Transverse colon (tissue), 4 donors: ENCODE measurements around the gene HBA1.
"Not testable (repeated sequence)": the region's sequence is repeated elsewhere in the genome, so short reads cannot be mapped to it uniquely, and the experiment has no call there.

ENCODE experiments used
- POLR2A ChIP-seq: fragments of 450-650 bp; IDR thresholded peaks from one replicate; pipeline ENCODE4 v1.6.1; 2016; ENCODE audit warnings: antibody characterized with exemption, mild to moderate bottlenecking, moderate library complexity
- POLR2AphosphoS5 ChIP-seq, 3 donors: sonication (generic); formaldehyde crosslinking; IDR thresholded peaks; one replicate each; pipeline ENCODE4 v1.6.1; 2016; ENCODE audit warnings: antibody characterized with exemption in 3 of 3
- TF ChIP-seq, protein P1 (sequence below), 5 experiments: fragments of 200-600 bp in 3 of 5; fragments of 450-650 bp in 2 of 5; sonication (generic) in 3 of 5; IDR thresholded peaks; 1 replicate in 2 of 5; 2 replicates in 3 of 5; pipeline ENCODE4 v1.5.1; 2016 to 2017; ENCODE audit warnings: antibody characterized with exemption in 5 of 5, inconsistent platforms in 3 of 5, mild to moderate bottlenecking in 2 of 5, moderate library complexity in 1 of 5

DNA sequence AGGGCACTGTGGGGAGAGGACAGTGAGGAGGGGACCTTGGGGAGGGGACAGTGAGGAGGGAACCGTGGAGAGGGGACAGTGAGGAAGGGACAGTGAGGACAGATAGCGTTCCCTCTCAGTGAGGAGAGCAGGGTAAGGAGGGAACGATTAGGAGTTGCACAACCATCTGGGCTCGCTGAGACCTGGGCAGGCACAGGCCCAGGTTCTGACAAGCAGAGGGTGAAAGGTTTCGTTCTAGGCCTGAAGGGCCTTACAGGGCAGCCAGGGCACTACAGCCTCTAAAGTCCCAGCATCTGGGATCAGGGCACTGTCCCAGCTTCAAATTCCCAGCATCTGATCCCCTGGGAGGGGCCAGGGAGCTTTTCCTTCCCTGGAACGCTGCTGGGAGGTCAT, 23.4 kb upstream of the HBA1 start:
- not testable (repeated sequence) for TF ChIP-seq POLR2AphosphoS5 (IDR thresholded peaks at IDR 0.05); POLR2A
- TF ChIP-seq, protein P1, sequence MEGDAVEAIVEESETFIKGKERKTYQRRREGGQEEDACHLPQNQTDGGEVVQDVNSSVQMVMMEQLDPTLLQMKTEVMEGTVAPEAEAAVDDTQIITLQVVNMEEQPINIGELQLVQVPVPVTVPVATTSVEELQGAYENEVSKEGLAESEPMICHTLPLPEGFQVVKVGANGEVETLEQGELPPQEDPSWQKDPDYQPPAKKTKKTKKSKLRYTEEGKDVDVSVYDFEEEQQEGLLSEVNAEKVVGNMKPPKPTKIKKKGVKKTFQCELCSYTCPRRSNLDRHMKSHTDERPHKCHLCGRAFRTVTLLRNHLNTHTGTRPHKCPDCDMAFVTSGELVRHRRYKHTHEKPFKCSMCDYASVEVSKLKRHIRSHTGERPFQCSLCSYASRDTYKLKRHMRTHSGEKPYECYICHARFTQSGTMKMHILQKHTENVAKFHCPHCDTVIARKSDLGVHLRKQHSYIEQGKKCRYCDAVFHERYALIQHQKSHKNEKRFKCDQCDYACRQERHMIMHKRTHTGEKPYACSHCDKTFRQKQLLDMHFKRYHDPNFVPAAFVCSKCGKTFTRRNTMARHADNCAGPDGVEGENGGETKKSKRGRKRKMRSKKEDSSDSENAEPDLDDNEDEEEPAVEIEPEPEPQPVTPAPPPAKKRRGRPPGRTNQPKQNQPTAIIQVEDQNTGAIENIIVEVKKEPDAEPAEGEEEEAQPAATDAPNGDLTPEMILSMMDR (IDR thresholded peaks at IDR 0.05): not testable (repeated sequence)
